Astrocyte of the spinal cord (primary cell): ENCODE data around the gene ASPRV1.

Source experiments
- DNase-seq: peaks from one replicate; pipeline ENCODE4 v3.0.0; 2011; ENCODE audit warnings: low read depth, low spot score
- H3K4me3 ChIP-seq: 2 replicates; pipeline ENCODE4 v1.5.1; 2011; ENCODE audit warnings: low read depth, mild to moderate bottlenecking, low read length, moderate library complexity
- CTCF ChIP-seq: IDR thresholded peaks from 2 replicates; pipeline ENCODE4 v1.5.1; 2012; ENCODE audit warnings: low read depth, mild to moderate bottlenecking, low read length, inconsistent platforms
- in situ Hi-C: cut with HindIII; loops from 2 replicates; pipeline ENCODE4 v1.10.0; 2017; ENCODE audit warnings: low sequenced_read_pairs

ASPRV1 gene

DNA sequence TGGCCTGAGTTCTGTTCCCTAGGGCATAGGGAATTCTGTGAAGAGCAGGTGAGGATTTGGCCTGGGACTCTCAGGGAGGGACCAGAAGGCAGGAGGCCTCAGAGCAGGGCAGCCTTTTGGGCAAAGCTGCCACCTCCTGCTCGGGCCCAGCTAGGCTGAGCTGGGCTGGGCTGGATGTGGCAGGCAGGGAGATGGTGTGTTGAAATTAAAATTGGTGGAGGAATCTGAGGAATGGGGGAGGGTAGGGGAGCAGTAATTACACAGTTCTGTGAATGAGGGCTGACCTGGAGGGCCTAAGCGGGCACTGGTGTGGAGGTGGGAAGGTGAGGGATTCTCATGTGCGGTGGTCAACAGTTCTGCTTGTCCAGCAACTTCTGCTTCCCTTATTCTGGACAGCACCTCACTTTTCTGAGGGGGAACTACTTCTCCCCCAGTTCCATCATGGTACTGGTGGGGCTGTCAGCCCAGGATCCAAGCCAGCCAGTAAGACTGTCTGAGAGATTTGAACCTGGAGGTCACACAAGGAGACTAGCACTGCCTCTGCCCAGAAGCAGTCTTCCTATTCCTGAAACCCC, 22.0 kb upstream of the ASPRV1 start:
- DNase-seq = no peak
- in situ Hi-C loops = no loop called here
- H3K4me3 ChIP-seq = no peak overlapping the region
- TF ChIP-seq CTCF = no peak

GRCh38 chr2:69979902-69980807, 18.7 kb upstream of the ASPRV1 start:
- in situ Hi-C loops = no loop called here
- TF ChIP-seq CTCF = no peak
- DNase-seq = no peak
- H3K4me3 ChIP-seq = no peak overlapping the region

DNA sequence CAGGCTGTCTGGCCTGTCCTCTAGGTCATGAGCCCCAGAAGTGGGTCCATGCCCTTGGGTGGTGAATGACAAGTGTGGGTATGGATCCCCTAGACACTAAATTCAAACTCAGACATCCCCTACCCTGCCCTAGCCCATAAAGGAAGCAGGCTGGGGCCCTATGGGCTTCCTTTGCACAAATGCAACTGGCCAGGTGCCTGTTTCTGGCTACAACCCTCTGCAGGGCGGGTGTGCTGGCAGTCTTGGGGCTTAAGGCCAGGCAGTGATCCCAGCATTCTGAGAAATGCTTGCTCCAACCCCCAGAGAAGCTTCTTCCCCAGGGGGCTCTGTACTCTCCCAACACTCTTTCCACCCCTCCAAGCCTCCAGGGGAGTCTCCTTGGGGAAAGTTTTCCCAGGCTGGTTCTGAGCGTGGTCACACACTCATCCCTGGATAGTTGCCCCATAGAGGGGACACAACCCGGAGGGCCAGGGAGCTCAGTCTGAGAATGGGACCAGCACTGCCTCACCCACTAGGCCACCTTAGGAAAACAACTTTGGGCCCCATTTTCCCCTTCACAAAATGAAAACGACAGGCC, 16.6 kb upstream of the ASPRV1 start:
- in situ Hi-C loops = no loop called here
- no peak for TF ChIP-seq CTCF

DNA sequence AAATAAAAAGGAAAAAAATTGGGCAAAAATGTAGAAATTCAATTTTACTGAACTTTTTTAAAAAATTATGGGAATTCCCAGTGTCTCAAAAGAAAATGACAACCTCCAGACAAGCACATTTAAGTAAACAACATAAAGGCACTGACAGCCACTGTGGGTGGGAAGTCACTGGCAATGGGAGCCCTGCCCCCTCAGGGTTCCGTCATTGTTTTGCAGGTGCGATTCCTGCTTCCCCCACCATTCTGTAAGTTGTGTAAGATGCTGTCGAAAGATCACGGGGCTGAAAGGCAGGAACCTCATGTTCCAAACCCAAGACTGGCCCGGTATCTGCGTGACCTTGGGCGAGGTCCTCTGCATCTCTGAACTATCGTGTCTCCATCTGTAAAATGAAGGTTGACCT, 15.8 kb upstream of the ASPRV1 start:
- no peak for DNase-seq
- TF ChIP-seq CTCF = no peak
- in situ Hi-C loops = no loop called here
- no peak overlapping the region for H3K4me3 ChIP-seq

More for the DNA sequence above, 16.6 kb upstream of the ASPRV1 start:
- no peak for DNase-seq
- H3K4me3 ChIP-seq = no peak overlapping the region

DNA sequence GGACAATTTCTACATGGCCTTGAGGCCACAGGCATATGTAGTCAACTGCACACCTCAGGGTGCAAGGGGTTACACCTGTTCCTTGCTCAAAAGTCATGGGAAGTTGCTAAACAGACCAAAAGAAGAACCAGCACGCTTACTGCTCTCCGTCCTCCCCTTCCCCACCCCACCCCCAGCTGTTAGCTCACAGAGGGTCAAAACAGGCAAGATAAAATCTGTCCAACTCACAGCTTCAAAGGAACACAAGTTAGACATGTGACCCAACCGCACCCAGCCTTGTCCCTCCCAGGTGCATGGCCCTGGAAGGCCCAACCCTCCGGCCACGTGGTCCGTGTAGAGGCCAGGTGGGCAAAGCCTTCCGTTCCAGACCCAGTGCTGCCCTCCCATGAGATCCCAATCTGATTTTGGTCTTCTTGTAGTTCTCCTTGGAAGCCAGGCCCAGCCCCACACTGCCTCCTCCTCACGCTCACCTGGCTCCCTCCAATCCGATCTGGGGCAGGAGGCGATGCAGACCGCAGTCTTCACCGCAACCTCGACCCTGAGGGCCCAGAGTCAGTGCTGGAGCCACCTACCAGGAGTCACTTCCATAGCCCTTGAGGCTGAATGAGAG, 14.5 kb upstream of the ASPRV1 start:
- in situ Hi-C loops = no loop called here
- no peak for DNase-seq
- no peak overlapping the region for H3K4me3 ChIP-seq
- no peak for TF ChIP-seq CTCF

DNA sequence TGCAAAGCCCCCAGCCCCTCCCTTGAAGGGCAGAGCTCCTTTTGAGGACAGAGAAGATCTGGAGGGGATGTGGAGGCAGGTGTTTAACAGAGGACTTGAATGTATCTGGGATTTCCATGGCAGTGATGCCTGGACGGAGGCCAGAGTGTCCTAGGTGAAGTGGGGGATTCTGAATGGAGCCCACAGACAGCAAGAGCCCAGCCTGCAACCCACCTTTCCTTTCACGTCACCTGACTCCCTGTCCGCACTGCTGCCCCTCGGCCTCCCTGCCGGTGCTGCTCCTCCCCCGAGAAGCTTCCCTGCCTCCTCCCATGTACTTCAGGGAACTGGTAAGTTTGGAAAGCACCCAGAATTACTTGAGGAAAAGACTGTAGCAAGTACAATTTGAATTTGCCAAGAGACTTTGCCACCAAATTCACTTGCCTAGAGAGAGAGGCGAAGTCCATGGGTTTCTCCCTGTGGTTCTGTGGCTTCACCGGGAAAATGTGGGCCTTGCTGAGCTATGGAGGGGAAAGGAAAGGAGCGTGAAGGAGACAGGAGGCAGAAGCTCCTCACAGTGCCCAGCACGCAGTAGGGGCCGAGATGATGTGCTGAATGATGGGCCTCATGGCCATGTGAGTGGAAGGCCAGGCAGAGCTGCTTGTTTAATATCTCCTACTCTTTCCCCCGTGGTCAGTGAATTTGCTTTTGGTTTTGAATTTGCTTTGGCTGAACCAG, 13.9 kb upstream of the ASPRV1 start:
- in situ Hi-C loops = no loop called here
- no peak overlapping the region for H3K4me3 ChIP-seq
- DNase-seq = no peak
- TF ChIP-seq CTCF = no peak
